Raji (cell line): Measurements from ENCODE around the gene NKX3-2.

Experiments
- POLR2A ChIP-seq: IDR thresholded peaks from 2 replicates; pipeline ENCODE4 v1.6.1; 2011; ENCODE audit warnings: low read depth, low read length, control low read depth; ENCODE audit not compliant: insufficient read depth

Gene NKX3-2

DNA sequence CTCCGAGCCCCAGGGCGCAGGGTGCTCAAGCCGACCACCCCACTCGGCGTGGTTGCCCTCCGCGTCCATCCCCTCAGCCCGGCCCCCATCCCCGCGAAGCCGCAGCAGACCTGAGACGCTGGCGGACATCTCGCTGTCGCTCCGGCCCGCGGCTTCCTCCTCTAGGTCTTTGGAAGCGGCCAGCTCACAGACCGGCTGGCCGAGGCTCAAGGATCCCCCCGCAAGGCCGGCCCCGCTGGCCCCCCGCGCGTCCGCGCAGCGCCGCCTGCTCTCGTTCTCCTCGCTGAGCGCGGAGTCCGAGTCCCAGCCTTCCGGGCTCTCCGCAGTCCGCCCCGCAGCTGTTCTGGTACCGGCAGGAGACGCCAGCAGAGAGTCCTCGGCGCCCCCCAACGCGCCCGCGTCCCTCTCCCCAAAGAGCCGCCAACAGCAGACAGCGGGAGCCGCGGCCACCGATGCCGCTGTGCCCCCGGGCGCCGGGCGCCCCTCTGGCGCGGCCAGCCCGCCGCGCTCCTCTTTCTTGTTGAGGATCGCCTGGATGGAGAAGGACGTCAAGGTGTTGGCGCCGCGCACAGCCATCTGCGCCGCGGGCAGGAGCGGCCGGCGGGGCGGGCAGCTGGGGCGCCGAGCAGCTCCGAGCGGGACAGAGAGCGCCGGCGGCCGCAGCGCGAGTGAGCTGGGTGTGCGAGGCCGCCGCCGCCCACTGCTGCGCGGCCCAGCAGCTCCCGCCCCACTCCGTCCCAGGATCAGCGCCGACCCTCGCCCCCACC, at the start of gene NKX3-2:
NKX3-2 (minus strand) TSS at position 670 of the 767 bp plus-strand sequence; CDS start at position 576, 94 bp downstream.
- no peak for TF ChIP-seq POLR2A

DNA sequence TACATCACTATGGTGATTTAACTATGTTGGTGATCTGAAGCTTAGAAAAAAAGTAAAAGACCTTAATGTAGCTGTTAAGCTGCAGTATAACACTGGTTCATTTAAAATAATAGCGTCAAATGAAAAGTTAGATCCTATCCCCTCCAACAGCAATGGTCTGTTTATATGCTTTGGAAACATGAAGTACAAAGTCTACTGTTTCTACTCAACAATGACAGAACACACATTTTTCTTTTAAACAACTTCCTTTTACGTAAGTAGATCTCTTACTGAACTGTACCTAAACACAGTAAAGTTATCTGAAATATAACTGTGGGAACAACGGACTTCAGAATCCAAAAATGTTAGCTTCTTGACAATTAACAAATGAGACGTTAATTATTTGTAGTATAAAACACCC, 47.9 kb upstream of the NKX3-2 start:
- no peak for TF ChIP-seq POLR2A

DNA sequence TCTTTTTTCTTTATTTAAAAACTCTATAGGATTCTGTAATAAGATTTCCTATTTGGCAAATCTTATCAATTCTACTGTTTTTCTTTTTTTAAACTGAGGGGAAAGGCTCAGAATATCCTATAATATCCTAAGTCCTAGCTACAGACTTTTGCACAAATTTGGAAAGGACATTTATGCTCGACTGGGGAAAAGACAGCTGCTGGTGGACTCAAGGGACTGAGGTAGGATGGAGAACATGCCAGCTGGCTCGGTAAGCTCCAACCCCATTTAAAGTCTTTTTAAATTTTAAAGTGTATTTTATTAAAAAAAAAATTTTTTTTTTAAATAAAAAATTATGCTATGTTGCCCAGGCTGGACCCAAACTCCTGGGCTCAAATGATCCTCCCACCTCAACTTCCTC, 46.5 kb upstream of the NKX3-2 start:
- TF ChIP-seq POLR2A, result no peak

DNA sequence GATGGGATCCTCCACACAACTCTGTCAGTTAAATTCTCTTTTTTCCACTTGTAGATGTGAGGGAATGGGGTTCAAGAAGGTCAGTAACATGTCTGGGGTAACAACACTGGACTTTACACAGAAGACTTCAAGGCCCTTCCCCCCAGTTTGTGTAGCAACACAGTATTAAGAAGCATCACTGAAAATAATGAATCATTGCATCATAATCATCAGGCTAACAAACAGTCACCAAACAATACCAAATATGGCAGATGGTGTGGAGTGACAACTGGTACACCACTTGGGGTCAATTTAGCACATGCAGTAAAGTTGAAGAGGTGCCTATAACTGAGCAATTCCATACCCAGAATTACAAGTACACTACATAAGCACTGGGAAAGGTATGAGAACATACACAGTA, 44.6 kb upstream of the NKX3-2 start:
- no peak for TF ChIP-seq POLR2A

DNA sequence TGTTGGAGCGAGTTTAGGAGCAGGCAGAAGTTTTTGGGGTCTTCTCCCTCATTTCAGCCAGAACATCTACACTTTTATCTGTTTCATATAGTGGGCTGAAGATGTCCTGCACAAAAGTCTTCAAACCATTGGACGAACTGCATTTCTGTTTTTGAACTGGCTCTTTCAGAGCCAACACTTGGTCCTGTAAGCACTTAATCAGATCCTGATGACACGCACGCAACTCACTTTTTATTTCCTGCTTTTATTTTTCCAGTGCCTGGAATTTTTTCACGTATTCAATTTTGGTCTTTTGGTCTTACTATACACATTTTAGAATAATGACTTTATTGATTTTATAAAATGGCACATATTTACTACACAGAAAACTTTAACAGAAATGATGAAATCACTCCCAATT, 40.2 kb upstream of the NKX3-2 start:
- no peak for TF ChIP-seq POLR2A

DNA sequence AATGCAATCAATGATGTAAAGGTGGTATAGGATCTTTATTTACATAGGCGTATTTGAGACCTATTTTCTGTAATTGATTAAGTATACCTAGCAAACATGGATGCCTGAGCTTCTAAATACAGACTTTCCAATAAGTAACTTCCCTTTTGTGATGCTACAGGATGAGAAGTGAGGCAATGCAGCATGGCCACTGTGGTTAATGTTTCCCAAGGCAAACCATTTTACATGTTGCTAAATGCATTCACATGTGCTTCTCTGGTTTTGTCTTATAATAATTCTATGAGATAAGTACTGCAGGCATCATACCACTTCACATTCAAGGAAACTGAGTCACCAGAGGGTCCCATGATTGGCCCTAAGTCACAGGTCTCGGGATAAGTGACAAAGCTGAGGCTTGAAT, 35.7 kb upstream of the NKX3-2 start:
- no peak for TF ChIP-seq POLR2A

DNA sequence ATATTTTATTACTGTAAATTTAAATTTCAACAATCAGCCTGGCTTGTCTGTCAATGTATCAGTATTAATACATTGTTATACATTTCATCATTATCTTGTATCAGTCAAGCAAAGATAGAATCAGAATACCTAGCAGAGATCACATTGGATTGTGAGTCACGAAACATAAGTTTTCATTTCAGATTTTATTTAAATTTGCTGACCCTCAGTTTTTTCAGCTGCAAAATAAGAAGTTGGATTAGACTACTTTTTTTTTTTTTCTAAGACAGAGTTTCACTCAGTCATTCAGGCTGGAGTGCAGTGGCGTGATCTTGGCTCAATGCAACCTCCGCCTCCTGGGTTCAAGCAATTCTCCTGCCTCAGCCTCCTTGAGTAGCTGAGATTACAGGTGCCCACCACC, 33.4 kb upstream of the NKX3-2 start:
- TF ChIP-seq POLR2A, result no peak

DNA sequence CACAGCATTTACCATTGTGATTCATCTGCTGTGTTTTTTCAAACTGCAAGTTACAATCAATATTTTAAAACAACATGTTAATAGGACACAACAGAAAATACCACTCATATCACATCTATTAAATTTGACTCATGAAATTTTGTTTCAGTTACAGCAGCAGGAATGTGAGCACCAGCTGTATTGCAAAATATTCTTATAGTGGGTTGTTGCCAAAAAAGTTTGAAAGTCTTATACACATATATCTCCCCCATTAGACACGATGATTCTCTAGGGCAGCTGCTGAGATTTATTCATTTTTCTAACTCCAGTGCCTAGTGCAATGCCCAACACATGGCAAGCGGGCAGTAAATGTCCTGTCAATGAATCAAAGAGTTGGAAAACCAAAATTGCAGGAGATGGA, 26.6 kb upstream of the NKX3-2 start:
- no peak for TF ChIP-seq POLR2A

DNA sequence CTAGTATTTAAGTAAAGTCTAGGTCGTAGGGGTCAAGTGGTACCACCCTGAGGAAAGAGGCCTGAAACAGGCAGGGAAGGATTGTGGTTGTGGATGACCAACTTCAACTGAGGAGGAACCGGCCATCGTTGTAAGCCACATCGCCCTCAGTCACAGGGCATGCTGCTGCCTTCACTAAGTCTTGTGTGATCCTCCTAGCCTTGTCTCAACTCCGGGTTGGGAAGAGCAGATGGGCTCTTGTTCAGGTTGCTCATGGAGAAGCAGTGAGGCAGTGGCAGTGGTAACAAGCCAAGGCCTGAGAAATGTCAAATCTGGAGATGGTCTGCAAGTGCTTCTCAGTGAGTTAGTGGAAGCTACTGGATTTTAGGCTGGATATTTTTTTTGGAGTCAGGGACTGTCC, 22.8 kb upstream of the NKX3-2 start:
- TF ChIP-seq POLR2A, result no peak

DNA sequence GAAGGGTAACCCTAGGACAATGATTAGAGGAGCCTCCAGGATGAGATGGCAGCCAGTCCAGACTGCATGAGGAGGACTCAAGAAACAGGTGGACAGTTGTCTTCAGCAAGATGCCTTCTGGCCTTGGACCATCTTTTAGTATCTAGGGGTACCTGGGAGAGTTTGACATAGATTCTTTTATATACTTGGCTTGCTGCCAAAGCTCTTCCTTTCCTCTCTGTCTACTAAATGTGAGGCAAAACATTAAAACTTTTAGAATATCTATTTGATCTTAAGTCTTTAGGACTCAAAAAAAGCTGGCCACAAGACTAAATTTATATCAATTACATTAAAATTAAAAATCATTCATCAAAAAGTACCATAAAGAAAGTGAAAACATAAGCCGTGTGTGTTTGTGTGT, 18.6 kb upstream of the NKX3-2 start:
- TF ChIP-seq POLR2A, result no peak

DNA sequence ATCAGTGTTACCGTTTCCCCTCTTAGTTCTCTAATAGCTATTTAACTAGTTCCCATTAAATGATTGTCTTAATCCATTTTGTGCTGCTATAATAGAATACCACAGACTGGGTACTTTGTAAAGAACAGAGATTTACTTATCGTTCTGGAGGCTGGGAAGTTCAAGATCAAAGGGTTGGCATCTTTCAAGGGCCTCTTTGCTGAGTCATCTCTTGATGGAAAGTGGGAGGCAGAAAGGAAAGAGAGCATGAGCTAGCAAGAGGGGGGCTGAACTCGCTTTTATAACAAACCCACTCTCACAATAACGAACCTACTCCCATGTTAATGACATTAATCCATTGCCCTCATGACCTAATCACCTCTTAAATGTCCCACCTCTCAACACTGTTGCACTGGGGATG, 17.4 kb upstream of the NKX3-2 start:
- no peak for TF ChIP-seq POLR2A

DNA sequence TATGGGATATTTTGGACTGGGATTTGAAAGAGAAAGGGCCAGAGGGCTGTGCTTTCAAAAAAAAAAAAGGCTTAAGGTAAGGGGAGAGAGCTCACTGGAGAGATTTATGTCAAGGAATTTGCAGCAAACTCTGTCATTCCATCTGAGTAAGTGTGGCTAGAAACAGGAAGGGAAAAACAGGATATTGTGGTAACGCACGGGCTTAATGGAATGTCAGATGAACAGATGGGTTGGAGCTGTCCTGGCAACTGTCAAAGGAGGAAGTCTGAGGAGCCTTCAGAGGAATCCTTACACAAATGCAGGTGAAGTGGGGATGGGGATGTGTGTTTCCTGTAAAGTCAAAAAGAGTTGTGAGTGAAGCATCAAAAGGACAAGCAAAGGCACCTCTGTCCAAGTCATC, 15.1 kb upstream of the NKX3-2 start:
- TF ChIP-seq POLR2A, result no peak

DNA sequence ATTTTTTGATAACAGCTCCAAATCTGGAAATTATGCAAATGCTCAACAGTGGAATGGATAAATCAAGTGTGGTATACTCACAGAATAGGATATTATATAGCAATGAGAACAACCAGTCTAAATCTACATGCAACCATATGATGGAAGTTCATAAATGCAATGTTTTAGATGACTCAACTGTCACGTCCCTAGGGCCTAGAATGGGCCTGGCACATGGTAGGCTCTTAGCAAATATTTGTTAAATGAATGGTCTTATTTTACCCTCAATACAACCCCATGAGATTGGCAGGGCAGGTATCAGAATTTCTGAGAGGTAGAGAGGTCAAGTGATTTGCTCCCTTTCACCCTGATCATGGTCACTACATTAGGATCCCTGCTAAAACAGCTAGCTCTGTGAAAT, 14.6 kb upstream of the NKX3-2 start:
- TF ChIP-seq POLR2A, result no peak

DNA sequence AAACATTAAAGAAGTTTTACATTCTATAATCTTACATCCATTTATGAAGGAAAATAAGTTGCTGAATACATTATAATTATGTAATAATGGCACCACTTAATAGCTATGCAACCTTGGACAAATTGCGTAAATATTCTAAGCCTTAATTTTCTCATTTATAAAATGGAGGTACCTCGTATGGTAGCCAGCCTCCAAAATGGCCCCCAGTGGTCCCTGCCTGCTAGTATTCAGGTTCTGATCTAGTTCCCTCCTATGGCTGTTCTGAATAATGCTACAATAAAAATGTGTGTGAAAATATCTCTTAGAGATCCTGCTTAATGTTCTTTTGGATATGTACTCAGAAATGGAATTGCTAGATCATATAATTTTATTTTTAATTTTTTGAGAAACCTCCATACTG, 11.0 kb upstream of the NKX3-2 start:
- no peak for TF ChIP-seq POLR2A

DNA sequence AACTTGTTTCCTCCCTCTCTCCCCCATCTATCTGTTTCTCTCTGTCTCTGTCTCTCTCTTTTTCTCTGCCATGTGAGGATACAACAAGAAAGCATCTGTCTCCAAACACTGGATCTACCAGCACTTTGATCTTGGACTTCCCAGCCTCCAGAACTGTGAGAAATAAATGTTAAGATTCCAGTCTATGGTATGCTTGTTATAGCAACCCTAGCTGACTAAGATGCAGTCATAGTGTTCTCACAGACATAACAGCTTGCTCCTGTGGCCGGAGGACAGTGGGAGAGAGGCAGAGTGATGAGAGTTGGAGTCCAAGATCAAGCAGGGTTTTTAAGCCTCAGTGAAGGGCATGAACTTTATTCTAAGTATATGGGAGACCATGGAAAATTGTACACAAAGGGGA, 8.8 kb upstream of the NKX3-2 start:
- no peak for TF ChIP-seq POLR2A

DNA sequence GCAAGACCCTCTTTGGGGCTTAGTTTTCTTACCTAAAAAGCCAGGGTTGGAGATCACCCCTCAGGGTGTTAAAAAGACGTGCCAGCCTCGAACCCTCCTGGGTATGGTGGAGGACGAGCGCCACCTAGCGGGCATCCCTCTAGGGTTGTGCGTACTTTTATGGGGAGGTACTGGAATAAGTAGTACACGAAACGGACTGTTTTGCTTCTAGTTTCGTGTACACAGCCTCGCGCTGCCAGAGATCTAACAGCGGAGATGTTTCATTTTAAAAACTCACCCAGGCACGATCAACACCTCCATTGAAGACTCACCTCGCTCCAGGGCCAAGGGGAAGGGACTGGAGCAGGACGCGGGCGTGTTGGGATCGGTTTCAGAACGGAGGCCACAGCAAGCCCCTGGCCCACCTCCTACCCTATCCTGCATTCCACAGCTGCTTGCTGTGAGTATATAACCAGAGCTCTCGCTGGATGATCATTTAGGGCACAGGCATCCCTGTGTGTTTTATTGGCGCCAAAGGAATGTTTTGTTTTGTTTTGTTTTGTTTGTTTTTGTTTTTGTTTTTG, 4.8 kb upstream of the NKX3-2 start:
- no peak for TF ChIP-seq POLR2A
